H1 (cell line): ENCODE results near the gene KLB. TPM values are rescaled to one million over a fixed set of nuclear protein-coding genes. Genes with fewer than 3 reads are reported as not detected.

ENCODE experiments used
- RFX5 ChIP-seq: IDR thresholded peaks from 2 replicates; pipeline ENCODE4 v1.6.1; 2011; ENCODE audit warnings: low read depth, low read length, improper control_type of control experiment, borderline replicate concordance
- SIN3A ChIP-seq, 2 experiments: IDR thresholded peaks in 1 of 2; conservative IDR thresholded peaks in 1 of 2; 2 replicates each; pipeline ENCODE4 v1.6.1; 2011 to 2012; ENCODE audit warnings: low read length in 2 of 2, improper control_type of control experiment in 1 of 2, low read depth in 1 of 2, mild to moderate bottlenecking in 1 of 2
- TBP ChIP-seq: IDR thresholded peaks from 2 replicates; pipeline ENCODE4 v1.6.1; 2011; ENCODE audit warnings: low read depth, low read length, improper control_type of control experiment
- polyA plus RNA-seq, 7 experiments: library from polyadenylated mRNA; depleted of rRNA in 3 of 7; stranded (reverse) in 5 of 7; unstranded in 2 of 7; fragments of >200 nt in 5 of 7; fragments of 200-250 nt in 2 of 7; gene quantifications; 1 replicate in 5 of 7; 2 replicates in 1 of 7; 4 replicates in 1 of 7; pipeline versions ENCODE4 v1.2.1 to v1.2.3, GENCODE V29; 2011 to 2013; ENCODE audit warnings: missing spikeins in 2 of 7, mixed read lengths in 2 of 7
- total RNA-seq: library from RNA; stranded (reverse); fragmentation: NEBNext Ultra II Directional; extraction: Animal tissue kit (Norgen Biotek cat#: 25700); gene quantifications from 2 replicates; pipeline ENCODE4 v1.2.1, GENCODE V29; 2021

Gene KLB
- total and polyA plus RNA-seq, 2 of the 8 experiments (the other 6 are each of a cell fraction or from before 2014, with no cell fraction given): 0.03 TPM; not detected in 1

DNA sequence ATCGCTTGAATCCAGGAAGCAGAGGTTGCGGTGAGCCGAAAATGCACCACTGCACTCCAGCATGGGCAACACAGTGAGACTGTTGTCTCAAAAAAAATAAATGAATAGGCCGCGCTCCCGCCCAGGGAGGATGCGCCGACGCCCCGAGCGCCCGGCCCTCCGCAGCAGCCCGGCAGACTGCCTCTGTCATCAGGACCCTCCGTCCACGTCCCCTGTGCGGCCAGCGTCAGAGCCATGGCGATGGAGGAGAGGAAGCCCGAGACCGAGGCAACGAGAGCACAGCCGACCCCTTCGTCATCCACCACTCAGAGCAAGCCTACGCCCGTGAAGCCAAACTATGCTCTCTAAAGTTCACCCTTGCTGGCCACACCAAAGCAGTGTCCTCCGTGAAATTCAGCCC is 73.5 kb downstream of the KLB start (continued):
- TF ChIP-seq RFX5 (no peak), TBP (no peak), SIN3A (conservative IDR thresholded peaks at IDR 0.05 in 1 of 2, IDR thresholded peaks at IDR 0.05 in 1 of 2; ENCODE audit: low read depth in 1 of 2, low read length in 2 of 2) (no peak)
- TF ChIP-seq, all 59 proteins: peak for 0
